GM18502 (cell line): ENCODE results near the gene DMRT1.
A peak's percentile ranks its signal among the peaks of the same experiment; 100 is the strongest.
"Not testable (repeated sequence)": the region's sequence is repeated elsewhere in the genome, so short reads cannot be mapped to it uniquely, and the experiment has no call there.

Source experiments
- ATAC-seq: cut with Tn5 transposase; IDR thresholded peaks from one replicate; pipeline ENCODE4 v1.9.1; 2021; ENCODE audit warnings: mild to moderate bottlenecking; ENCODE audit not compliant: unreplicated experiment, poor library complexity

Gene DMRT1

DNA sequence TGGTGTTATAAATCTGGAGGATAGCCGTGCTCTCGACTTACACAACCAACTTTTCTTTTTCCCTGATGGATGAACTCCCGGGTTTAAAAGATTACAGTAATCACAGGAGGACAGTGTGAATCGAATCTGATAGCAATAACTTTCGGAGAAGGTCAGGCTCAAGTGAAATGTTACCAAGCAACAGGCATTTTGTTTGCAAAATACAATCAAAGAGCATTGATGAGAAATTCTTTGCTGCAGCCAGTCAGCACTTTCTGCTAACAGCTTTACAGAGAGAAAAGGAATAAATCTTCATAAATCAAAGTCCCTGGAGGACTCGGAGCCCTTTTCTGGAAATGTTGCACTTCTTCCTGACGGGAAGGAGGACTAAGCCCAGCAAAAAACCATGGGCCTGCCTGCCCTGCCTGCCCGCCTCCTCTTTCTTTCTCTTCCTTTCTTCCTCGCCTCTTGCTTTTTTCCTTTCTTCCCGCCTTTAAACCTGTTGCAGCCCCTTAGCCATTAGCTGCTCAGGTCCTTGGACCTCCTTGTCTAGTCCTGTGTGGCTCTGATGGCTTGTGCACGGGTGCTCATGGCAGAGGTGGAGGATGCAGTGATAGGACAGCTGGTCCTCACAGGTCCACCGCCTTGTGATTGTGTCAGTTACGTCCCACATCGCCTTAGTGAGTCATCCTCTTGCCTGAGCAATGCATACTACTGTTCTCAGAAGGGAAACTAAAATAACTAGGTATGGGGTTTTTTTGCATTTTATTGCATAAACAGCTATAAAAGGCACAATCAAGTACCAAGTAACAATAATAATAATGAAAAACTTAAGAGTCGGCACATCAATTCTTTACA is 141.1 kb downstream of the DMRT1 start:
- ATAC-seq: no peak

- peak; percentile 75 for ATAC-seq
These were observed 152.5 kb downstream of the DMRT1 start for GRCh38 chr9:994005-994404.

- no peak for ATAC-seq
These were observed 153.7 kb downstream of the DMRT1 start for GRCh38 chr9:995192-995591.

DNA sequence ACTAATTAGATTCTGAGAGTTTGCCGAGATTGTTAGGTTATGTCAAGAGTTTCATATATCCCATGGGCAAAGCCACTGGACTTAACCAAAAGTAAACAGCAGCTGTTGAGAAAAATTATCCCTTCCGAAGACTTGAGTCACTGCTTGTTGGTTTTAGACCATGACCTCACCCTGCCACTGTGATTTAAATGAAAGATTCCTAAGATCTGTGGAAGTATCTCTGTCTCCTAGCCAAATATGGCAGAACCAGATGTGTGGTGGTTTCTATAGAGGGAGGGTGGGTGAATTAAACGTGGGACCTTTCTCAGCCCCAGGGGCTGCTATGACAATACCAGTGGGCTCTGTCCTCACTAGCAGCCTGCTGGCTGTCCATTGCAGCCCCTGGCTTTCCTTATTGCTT is 154.3 kb downstream of the DMRT1 start:
- ATAC-seq: no peak

- not testable (repeated sequence) for ATAC-seq
These were observed 157.0 kb downstream of the DMRT1 start for GRCh38 chr9:998299-999110.

DNA sequence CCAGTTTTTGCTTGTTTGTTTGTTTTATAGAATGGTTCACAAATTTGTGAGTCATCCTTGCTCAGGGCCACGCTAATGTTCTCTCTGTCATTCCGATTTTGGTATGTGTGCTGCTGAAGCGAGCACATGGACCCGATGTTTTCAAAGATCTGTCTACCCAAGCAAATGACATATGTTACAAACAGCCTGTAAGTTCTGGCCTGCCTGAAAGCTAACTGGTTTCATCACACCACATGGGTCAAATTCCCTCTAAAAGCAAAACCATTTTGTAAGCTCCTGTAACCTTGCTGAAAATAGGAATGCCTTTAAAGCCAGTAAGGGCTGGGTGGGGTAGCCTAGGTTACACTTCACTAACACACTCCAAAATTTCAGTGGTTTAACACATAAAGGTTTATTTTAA is 160.3 kb downstream of the DMRT1 start:
- no peak for ATAC-seq

DNA sequence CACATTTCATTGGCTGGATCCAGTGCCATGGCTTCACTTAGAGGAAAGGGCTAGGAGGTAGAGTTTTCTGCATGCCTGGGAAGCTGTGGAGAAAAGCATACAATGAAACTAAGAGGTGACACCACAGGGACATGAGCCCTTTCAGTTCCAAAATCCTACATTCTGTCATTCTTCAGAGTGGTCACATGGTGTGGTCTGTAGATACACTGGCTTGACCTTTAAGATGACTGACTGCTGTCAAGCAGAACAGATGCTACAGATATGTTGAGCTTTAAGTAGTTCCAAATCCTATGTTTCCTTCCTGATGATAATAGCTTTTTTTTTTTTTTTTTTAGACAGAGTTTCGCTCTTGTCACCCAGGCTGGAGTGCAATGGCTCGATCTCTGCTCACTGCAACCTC is 161.2 kb downstream of the DMRT1 start:
- no peak for ATAC-seq

DNA sequence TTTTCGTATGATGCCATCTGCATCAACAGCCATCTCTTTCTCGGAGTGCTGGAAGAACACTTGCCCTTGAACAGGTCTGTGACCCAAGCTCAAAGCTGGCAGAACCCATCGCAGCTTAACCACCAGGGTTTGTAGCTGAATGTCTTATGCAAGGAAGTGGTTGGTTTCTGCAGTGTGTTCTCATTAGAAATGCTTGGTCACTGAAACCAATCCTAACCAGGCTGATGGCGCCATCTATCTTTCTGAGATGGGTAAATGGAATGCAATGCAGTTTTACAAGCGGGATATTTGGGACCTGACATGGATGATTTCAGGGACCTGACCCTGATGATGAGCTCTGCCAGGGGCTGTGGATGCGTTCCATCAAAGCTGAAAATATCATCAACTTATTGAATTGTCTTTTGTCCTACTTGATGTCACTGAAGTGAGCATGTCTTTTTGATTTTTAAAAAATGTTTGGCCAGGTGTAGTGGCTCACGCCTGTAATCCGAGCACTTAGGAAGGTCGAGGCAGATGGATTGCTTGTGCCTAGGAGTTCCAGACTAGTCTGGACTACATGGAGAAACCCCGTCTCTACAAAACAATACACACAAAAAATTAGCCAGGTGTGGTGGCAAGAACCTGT is 163.7 kb downstream of the DMRT1 start:
- peak; percentile 66 for ATAC-seq

GRCh38 chr9:1007312-1007711 is 165.8 kb downstream of the DMRT1 start:
- no peak for ATAC-seq

DNA sequence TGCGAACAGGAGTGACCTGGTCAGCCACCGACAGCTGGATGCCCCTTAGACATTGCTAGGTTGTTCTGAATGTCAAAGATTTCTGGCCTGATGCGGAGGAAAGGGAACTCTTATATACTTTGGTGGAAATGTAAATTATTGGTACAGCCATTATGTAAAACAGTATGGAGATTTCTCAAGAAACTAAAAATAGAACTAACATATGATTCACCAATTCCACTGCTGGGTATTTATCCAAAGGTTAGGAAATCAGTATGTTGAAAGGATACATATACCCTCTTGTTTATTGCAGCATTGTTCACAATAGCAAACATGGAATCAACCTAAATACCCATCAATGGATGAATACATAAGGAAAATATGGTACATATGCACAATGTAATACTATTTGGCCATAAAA is 166.7 kb downstream of the DMRT1 start:
- ATAC-seq: no peak

DNA sequence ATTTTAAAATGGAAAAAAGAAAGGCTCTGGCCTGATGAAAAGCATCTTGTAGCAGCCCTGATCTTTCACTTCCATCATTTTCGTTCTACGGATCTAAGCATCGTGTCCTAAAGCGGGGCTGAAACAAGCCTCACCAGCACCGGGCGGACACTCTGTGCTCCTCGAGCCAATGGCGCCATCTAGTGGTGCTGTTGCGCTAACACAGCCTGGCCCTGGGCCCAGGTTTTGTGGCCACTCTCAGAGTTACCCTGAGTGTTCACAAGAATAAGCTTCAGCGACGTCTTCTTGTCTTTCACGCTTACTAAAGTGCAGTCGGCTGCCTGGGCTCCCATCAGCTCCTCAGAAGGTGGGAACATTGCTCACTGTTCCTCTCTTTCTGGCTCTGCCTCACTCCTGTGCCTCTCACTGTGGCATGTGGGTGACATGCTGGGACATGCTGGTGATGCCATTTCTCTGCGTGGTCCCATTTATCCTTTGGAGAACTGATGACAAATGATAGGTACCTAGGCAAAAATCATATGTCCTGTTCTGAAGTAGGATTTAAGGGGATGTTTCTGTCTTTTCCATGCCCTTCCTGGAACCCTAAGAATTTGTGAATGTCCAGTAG is 167.7 kb downstream of the DMRT1 start:
- peak; percentile 91 for ATAC-seq

GRCh38 chr9:1013021-1013420 is 171.5 kb downstream of the DMRT1 start:
- no peak for ATAC-seq

GRCh38 chr9:1014225-1014624 is 172.7 kb downstream of the DMRT1 start:
- no peak for ATAC-seq

DNA sequence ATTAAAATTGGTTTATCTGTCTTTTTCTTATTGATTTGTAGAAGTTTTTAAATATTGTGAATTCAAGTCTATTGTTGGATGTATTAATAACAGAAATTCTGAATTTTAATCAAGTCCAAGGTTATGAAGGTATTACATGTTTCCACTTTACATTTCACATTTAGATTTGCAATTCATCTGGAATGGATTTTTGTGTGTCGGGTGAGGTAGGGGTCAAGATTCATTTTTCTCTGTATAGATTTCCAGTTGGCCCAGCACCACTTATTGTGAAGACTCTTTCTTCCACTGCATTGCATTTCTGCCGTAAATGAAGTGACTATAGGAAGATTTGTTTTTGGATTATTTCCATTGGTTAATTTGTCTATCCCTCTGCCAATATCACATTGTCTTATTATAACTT is 173.1 kb downstream of the DMRT1 start:
- ATAC-seq: no peak

GRCh38 chr9:1018121-1018520 is 176.6 kb downstream of the DMRT1 start:
- ATAC-seq: peak; percentile 65
